Eye (tissue), 1 donor: Measurements from ENCODE around the gene ZNF221.

Experiments
- DNase-seq: peaks from one replicate; pipeline ENCODE4 v3.0.0-alpha.2; 2015

ZNF221 gene

GRCh38 chr19:43960411-43960810, 9.4 kb downstream of the ZNF221 start:
- DNase-seq = no peak

- no peak for DNase-seq
These were observed 15.2 kb downstream of the ZNF221 start for GRCh38 chr19:43966079-43966694.

GRCh38 chr19:43976732-43977131, 25.7 kb downstream of the ZNF221 start:
- DNase-seq = no peak

GRCh38 chr19:43983544-43983911, 32.5 kb downstream of the ZNF221 start:
- DNase-seq = no peak

GRCh38 chr19:43983912-43984686, 33.1 kb downstream of the ZNF221 start, which contains the start of gene ZNF155:
TSS of gene ZNF155 (plus strand) at chr19:43984188. CDS start at chr19:43988544, 4,356 bp downstream.
- DNase-seq = peak; percentile 98

GRCh38 chr19:43984687-43985000, 33.6 kb downstream of the ZNF221 start:
- DNase-seq = no peak

GRCh38 chr19:43997631-43998290, 46.7 kb downstream of the ZNF221 start:
- no peak for DNase-seq

GRCh38 chr19:44002212-44002565, 51.2 kb downstream of the ZNF221 start:
- DNase-seq = no peak

GRCh38 chr19:44002566-44003460, 51.8 kb downstream of the ZNF221 start, which contains the start of gene ZNF230:
TSS of gene ZNF230 (plus strand) at chr19:44002957. CDS start at chr19:44007079, 4,122 bp downstream.
- peak; percentile 99 for DNase-seq

GRCh38 chr19:44003461-44004009, 52.5 kb downstream of the ZNF221 start:
- peak; percentile 5 for DNase-seq

GRCh38 chr19:44005973-44006372, 54.9 kb downstream of the ZNF221 start:
- DNase-seq = no peak

GRCh38 chr19:44007473-44007872, 56.4 kb downstream of the ZNF221 start:
- DNase-seq = no peak

- DNase-seq = peak; percentile 1
These were observed 59.4 kb downstream of the ZNF221 start for GRCh38 chr19:44010468-44010867.
